Activated naive CD8-positive, alpha-beta T cell (primary cell): ENCODE results near the gene MPHOSPH6.

ENCODE experiments used
- H3K27ac Mint-ChIP-seq: one replicate; pipeline ENCODE4 v1.8.0; 2021; ENCODE audit warnings: mixed read lengths
- H3K27me3 Mint-ChIP-seq: one replicate; pipeline ENCODE4 v1.8.0; 2021; ENCODE audit warnings: mixed read lengths
- H3K36me3 Mint-ChIP-seq: one replicate; pipeline ENCODE4 v1.8.0; 2021; ENCODE audit warnings: mixed read lengths
- H3K4me1 Mint-ChIP-seq: one replicate; pipeline ENCODE4 v1.8.0; 2021; ENCODE audit warnings: low read depth, mixed read lengths
- H3K4me3 Mint-ChIP-seq: one replicate; pipeline ENCODE4 v1.8.0; 2021; ENCODE audit warnings: mild to moderate bottlenecking, mixed read lengths
- H3K9me3 Mint-ChIP-seq: one replicate; pipeline ENCODE4 v1.8.0; 2021; ENCODE audit warnings: low read depth, mixed read lengths

The MPHOSPH6 gene

GRCh38 chr16:82183004-82183397 lies 13.0 kb upstream of the MPHOSPH6 start:
- Mint-ChIP-seq H3K9me3 (no peaks in the 10 kb centered on the region), H3K4me3 (no peak overlapping the region), H3K27me3 (peaks cover 11% of the 10 kb centered on the region), H3K27ac (no peak overlapping the region), H3K4me1 (peaks cover 5% of the 10 kb centered on the region), H3K36me3 (no peaks in the 10 kb centered on the region)

- H3K9me3 Mint-ChIP-seq = no peaks in the 10 kb centered on the region
- H3K4me3 Mint-ChIP-seq = no peak overlapping the region
- peaks cover 11% of the 10 kb centered on the region for H3K27me3 Mint-ChIP-seq
- no peak overlapping the region for H3K27ac Mint-ChIP-seq
- no peaks in the 10 kb centered on the region for H3K36me3 Mint-ChIP-seq
- H3K4me1 Mint-ChIP-seq = peaks cover under 1% of the 10 kb centered on the region
These were observed 12.4 kb upstream of the MPHOSPH6 start for GRCh38 chr16:82182266-82183003.

- Mint-ChIP-seq H3K27ac (no peak overlapping the region), H3K4me1 (no peaks in the 10 kb centered on the region), H3K36me3 (no peaks in the 10 kb centered on the region), H3K27me3 (peaks cover 11% of the 10 kb centered on the region), H3K9me3 (no peaks in the 10 kb centered on the region), H3K4me3 (no peak overlapping the region)
These were observed 11.6 kb upstream of the MPHOSPH6 start for GRCh38 chr16:82181461-82182185.

GRCh38 chr16:82178352-82178751 lies 8.3 kb upstream of the MPHOSPH6 start:
- no peak overlapping the region for H3K4me3 Mint-ChIP-seq
- no peaks in the 10 kb centered on the region for H3K9me3 Mint-ChIP-seq
- no peaks in the 10 kb centered on the region for H3K4me1 Mint-ChIP-seq
- peaks cover 18% of the 10 kb centered on the region for H3K27me3 Mint-ChIP-seq
- no peak overlapping the region for H3K27ac Mint-ChIP-seq
- no peaks in the 10 kb centered on the region for H3K36me3 Mint-ChIP-seq

GRCh38 chr16:82177555-82177954 lies 7.5 kb upstream of the MPHOSPH6 start:
- H3K36me3 Mint-ChIP-seq = no peaks in the 10 kb centered on the region
- H3K9me3 Mint-ChIP-seq = no peaks in the 10 kb centered on the region
- no peaks in the 10 kb centered on the region for H3K4me1 Mint-ChIP-seq
- H3K27ac Mint-ChIP-seq = no peak overlapping the region
- peaks cover 21% of the 10 kb centered on the region for H3K27me3 Mint-ChIP-seq
- no peak overlapping the region for H3K4me3 Mint-ChIP-seq

- Mint-ChIP-seq H3K27me3 (peaks cover 24% of the 10 kb centered on the region), H3K27ac (no peak overlapping the region), H3K9me3 (no peaks in the 10 kb centered on the region), H3K4me1 (no peaks in the 10 kb centered on the region), H3K4me3 (no peak overlapping the region), H3K36me3 (no peaks in the 10 kb centered on the region)
These were observed 6.2 kb upstream of the MPHOSPH6 start for GRCh38 chr16:82176204-82176603.

GRCh38 chr16:82175627-82176026 lies 5.6 kb upstream of the MPHOSPH6 start:
- H3K4me1 Mint-ChIP-seq = no peaks in the 10 kb centered on the region
- H3K27me3 Mint-ChIP-seq = peaks cover 24% of the 10 kb centered on the region
- no peaks in the 10 kb centered on the region for H3K9me3 Mint-ChIP-seq

GRCh38 chr16:82167670-82168069 lies 2.4 kb downstream of the MPHOSPH6 start:
- peaks cover 26% of the 10 kb centered on the region for H3K4me1 Mint-ChIP-seq

More at GRCh38 chr16:82175627-82176026, 5.6 kb upstream of the MPHOSPH6 start:
- no peak overlapping the region for H3K27ac Mint-ChIP-seq
- no peaks in the 10 kb centered on the region for H3K36me3 Mint-ChIP-seq
- H3K4me3 Mint-ChIP-seq = no peak overlapping the region

GRCh38 chr16:82160226-82160625 lies 9.8 kb downstream of the MPHOSPH6 start:
- H3K36me3 Mint-ChIP-seq = peaks cover 27% of the 10 kb centered on the region
- no peaks in the 10 kb centered on the region for H3K27me3 Mint-ChIP-seq
- H3K4me1 Mint-ChIP-seq = peaks cover 12% of the 10 kb centered on the region
- H3K9me3 Mint-ChIP-seq = no peaks in the 10 kb centered on the region
- no peak overlapping the region for H3K4me3 Mint-ChIP-seq
- H3K27ac Mint-ChIP-seq = no peak overlapping the region

More at GRCh38 chr16:82167670-82168069, 2.4 kb downstream of the MPHOSPH6 start:
- no peaks in the 10 kb centered on the region for H3K9me3 Mint-ChIP-seq
- H3K36me3 Mint-ChIP-seq = peaks cover 20% of the 10 kb centered on the region
- no peak overlapping the region for H3K27ac Mint-ChIP-seq
- peak overlapping the region; percentile 46 for H3K4me3 Mint-ChIP-seq
- peaks cover 4% of the 10 kb centered on the region for H3K27me3 Mint-ChIP-seq

- Mint-ChIP-seq H3K27ac (no peak overlapping the region), H3K9me3 (peaks cover 3% of the 10 kb centered on the region), H3K36me3 (peaks cover 20% of the 10 kb centered on the region), H3K4me3 (no peak overlapping the region), H3K4me1 (peaks cover 12% of the 10 kb centered on the region), H3K27me3 (no peaks in the 10 kb centered on the region)
These were observed 12.2 kb downstream of the MPHOSPH6 start for GRCh38 chr16:82157836-82158235.

- Mint-ChIP-seq H3K9me3 (peaks cover 3% of the 10 kb centered on the region), H3K27ac (no peak overlapping the region), H3K36me3 (peaks cover 20% of the 10 kb centered on the region), H3K27me3 (no peaks in the 10 kb centered on the region), H3K4me1 (peaks cover 12% of the 10 kb centered on the region), H3K4me3 (no peak overlapping the region)
These were observed 12.6 kb downstream of the MPHOSPH6 start for GRCh38 chr16:82157534-82157812.

- no peaks in the 10 kb centered on the region for H3K27me3 Mint-ChIP-seq
- H3K27ac Mint-ChIP-seq = no peak overlapping the region
- H3K36me3 Mint-ChIP-seq = peaks cover 18% of the 10 kb centered on the region
- peaks cover 3% of the 10 kb centered on the region for H3K9me3 Mint-ChIP-seq
- peaks cover 12% of the 10 kb centered on the region for H3K4me1 Mint-ChIP-seq
- H3K4me3 Mint-ChIP-seq = no peak overlapping the region
These were observed 13.1 kb downstream of the MPHOSPH6 start for GRCh38 chr16:82156761-82157533.

GRCh38 chr16:82152641-82153112 lies 17.3 kb downstream of the MPHOSPH6 start:
- Mint-ChIP-seq H3K36me3 (peaks cover 10% of the 10 kb centered on the region), H3K4me3 (no peak overlapping the region), H3K4me1 (peaks cover 7% of the 10 kb centered on the region), H3K27me3 (no peaks in the 10 kb centered on the region), H3K27ac (no peak overlapping the region), H3K9me3 (peaks cover 3% of the 10 kb centered on the region)

- no peaks in the 10 kb centered on the region for H3K27me3 Mint-ChIP-seq
- H3K4me1 Mint-ChIP-seq = peaks cover 2% of the 10 kb centered on the region
- H3K9me3 Mint-ChIP-seq = peaks cover 3% of the 10 kb centered on the region
- no peak overlapping the region for H3K4me3 Mint-ChIP-seq
- no peak overlapping the region for H3K27ac Mint-ChIP-seq
- H3K36me3 Mint-ChIP-seq = peaks cover 8% of the 10 kb centered on the region
These were observed 17.8 kb downstream of the MPHOSPH6 start for GRCh38 chr16:82152196-82152595.

GRCh38 chr16:82150549-82150948 lies 19.5 kb downstream of the MPHOSPH6 start:
- Mint-ChIP-seq H3K4me3 (no peak overlapping the region), H3K4me1 (no peaks in the 10 kb centered on the region), H3K27me3 (no peaks in the 10 kb centered on the region), H3K9me3 (peaks cover 3% of the 10 kb centered on the region), H3K36me3 (peaks cover 9% of the 10 kb centered on the region), H3K27ac (no peak overlapping the region)
